Tongue (tissue), 2 donors: ENCODE data around the gene KCNJ12. TPM values are rescaled to one million over a fixed set of nuclear protein-coding genes. Genes with fewer than 3 reads are reported as not detected.
"Not testable (repeated sequence)": the region's sequence is repeated elsewhere in the genome, so short reads cannot be mapped to it uniquely, and the experiment has no call there.

Experiments
- DNase-seq: peaks from one replicate; pipeline ENCODE4 v3.0.0-alpha.2; 2015
- total RNA-seq: library from RNA; depleted of rRNA; stranded (reverse); fragments of >200 nt; gene quantifications from one replicate; pipeline ENCODE4 v1.2.3, GENCODE V29; 2014

The KCNJ12 gene
- total RNA-seq, 1 donor from 2014 or later, result 34.0 TPM

GRCh38 chr17:21387616-21388015 is 11.5 kb downstream of the KCNJ12 start:
- DNase-seq, result peak; percentile 54

- peak; percentile 26 for DNase-seq
These were observed 11.9 kb downstream of the KCNJ12 start for GRCh38 chr17:21388066-21388465.

GRCh38 chr17:21388944-21389343 is 12.8 kb downstream of the KCNJ12 start:
- no peak for DNase-seq

- no peak for DNase-seq
These were observed 13.2 kb downstream of the KCNJ12 start for GRCh38 chr17:21389394-21389793.

GRCh38 chr17:21390294-21390693 is 14.1 kb downstream of the KCNJ12 start:
- DNase-seq, result no peak

- peak; percentile 38 for DNase-seq
These were observed 16.1 kb downstream of the KCNJ12 start for GRCh38 chr17:21392266-21392665.

GRCh38 chr17:21394265-21394664 is 18.1 kb downstream of the KCNJ12 start:
- no peak for DNase-seq

GRCh38 chr17:21395764-21396163 is 19.6 kb downstream of the KCNJ12 start:
- DNase-seq, result no peak

GRCh38 chr17:21396237-21396636 is 20.1 kb downstream of the KCNJ12 start:
- no peak for DNase-seq

- no peak for DNase-seq
These were observed 21.4 kb downstream of the KCNJ12 start for GRCh38 chr17:21397341-21398190.

GRCh38 chr17:21399474-21400186 is 23.5 kb downstream of the KCNJ12 start:
- no peak for DNase-seq

GRCh38 chr17:21400187-21400569 is 24.0 kb downstream of the KCNJ12 start:
- DNase-seq, result not testable (repeated sequence)

- DNase-seq, result no peak
These were observed 24.8 kb downstream of the KCNJ12 start for GRCh38 chr17:21400816-21401593.

- peak; percentile 86 for DNase-seq
These were observed 26.0 kb downstream of the KCNJ12 start for GRCh38 chr17:21402166-21402571.

- DNase-seq, result not testable (repeated sequence)
These were observed 26.8 kb downstream of the KCNJ12 start for GRCh38 chr17:21402926-21403325.

GRCh38 chr17:21404106-21404505 is 27.9 kb downstream of the KCNJ12 start:
- DNase-seq, result not testable (repeated sequence)

- not testable (repeated sequence) for DNase-seq
These were observed 28.4 kb downstream of the KCNJ12 start for GRCh38 chr17:21404539-21404938.

- peak; percentile 56 for DNase-seq
These were observed 29.0 kb downstream of the KCNJ12 start for GRCh38 chr17:21404956-21405731.

GRCh38 chr17:21405904-21406400 is 29.8 kb downstream of the KCNJ12 start:
- not testable (repeated sequence) for DNase-seq

- DNase-seq, result not testable (repeated sequence)
These were observed 30.7 kb downstream of the KCNJ12 start for GRCh38 chr17:21406616-21407404.

- not testable (repeated sequence) for DNase-seq
These were observed 31.6 kb downstream of the KCNJ12 start for GRCh38 chr17:21407752-21408151.
